Caco-2 (cell line): ENCODE measurements around the gene CYTL1. TPM values are rescaled to one million over a fixed set of nuclear protein-coding genes. Genes with fewer than 3 reads are reported as not detected.

Experiments
- BruUV-seq: library from RNA; stranded (reverse); fragments of 400-500 nt; replicated peaks from 2 replicates; lab custom pipeline; 2021; lab: Mats Ljungman, UMichigan
- CTCF ChIA-PET: fragments of 300-600 bp; sonication (Branson Sonifier 250); formaldehyde crosslinking; loops from one replicate; lab custom pipeline; 2022; ENCODE audit warnings: antibody characterized with exemption; lab: Charles Lee
- POLR2A ChIA-PET: fragments of 300-600 bp; sonication (Branson Sonifier 250); formaldehyde crosslinking; loops from one replicate; lab custom pipeline; 2022; ENCODE audit warnings: antibody characterized with exemption; lab: Charles Lee
- DNase-seq, 2 experiments: peaks; one replicate each; pipeline versions ENCODE4 v3.0.0 to v3.0.0-alpha.2; 2020 to 2022
- H3K27me3 ChIP-seq: replicated peaks from 2 replicates; pipeline ENCODE4 v1.6.0; 2011; ENCODE audit warnings: low read length; ENCODE audit not compliant: control insufficient read depth, insufficient read depth
- H3K36me3 ChIP-seq: 2 replicates; pipeline ENCODE4 v1.5.1; 2011; ENCODE audit warnings: low read length; ENCODE audit not compliant: control insufficient read depth, insufficient read depth
- H3K4me1 ChIP-seq: fragments of 250-450 bp; sonication (Bioruptor Pico); 2 replicates; pipeline ENCODE4 v1.5.1; 2020; ENCODE audit warnings: mild to moderate bottlenecking
- H3K4me3 ChIP-seq: 2 replicates; pipeline ENCODE4 v1.5.1; 2011; ENCODE audit warnings: low read depth, mild to moderate bottlenecking, control low read depth, low read length
- H3K9me3 ChIP-seq: fragments of 250-450 bp; sonication (Bioruptor Pico); 2 replicates; pipeline ENCODE4 v1.5.1; 2020; ENCODE audit warnings: mild to moderate bottlenecking, moderate library complexity
- H3K27ac Mint-ChIP-seq: one replicate; pipeline ENCODE4 v1.8.0; 2022; ENCODE audit warnings: mixed read lengths; ENCODE audit not compliant: unreplicated experiment
- H3K27me3 Mint-ChIP-seq: one replicate; pipeline ENCODE4 v1.8.0; 2022; ENCODE audit warnings: mixed read lengths; ENCODE audit not compliant: insufficient read depth, unreplicated experiment
- H3K36me3 Mint-ChIP-seq: one replicate; pipeline ENCODE4 v1.8.0; 2022; ENCODE audit warnings: mild to moderate bottlenecking, mixed read lengths; ENCODE audit not compliant: insufficient read depth, unreplicated experiment
- H3K4me1 Mint-ChIP-seq: one replicate; pipeline ENCODE4 v1.8.0; 2022; ENCODE audit warnings: low read depth, mixed read lengths; ENCODE audit not compliant: unreplicated experiment
- H3K4me3 Mint-ChIP-seq: one replicate; pipeline ENCODE4 v1.8.0; 2022; ENCODE audit warnings: mild to moderate bottlenecking, moderate library complexity, mixed read lengths; ENCODE audit not compliant: unreplicated experiment
- H3K9me3 Mint-ChIP-seq: one replicate; pipeline ENCODE4 v1.8.0; 2022; ENCODE audit warnings: mixed read lengths; ENCODE audit not compliant: unreplicated experiment
- CTCF ChIP-seq, 2 experiments: fragments of 200-600 bp in 1 of 2; IDR thresholded peaks; 1 replicate in 1 of 2; 2 replicates in 1 of 2; pipeline versions ENCODE4 v1.5.1 to v1.8.0; 2011 to 2022; ENCODE audit warnings: antibody characterized with exemption in 1 of 2, control low read depth in 1 of 2, inconsistent platforms in 1 of 2, low read depth in 1 of 2, low read length in 1 of 2, mild to moderate bottlenecking in 1 of 2, moderate library complexity in 1 of 2; ENCODE audit not compliant: insufficient read depth in 1 of 2, severe bottlenecking in 1 of 2, unreplicated experiment in 1 of 2
- intact Hi-C: fragments of 100-400 bp; cut with micrococcal nuclease; formaldehyde crosslinking; loops from one replicate; pipeline ENCODE4 v1.10.0; 2022; ENCODE audit not compliant: unreplicated experiment
- total RNA-seq: library from RNA; stranded (reverse); gene quantifications from 2 replicates; pipeline ENCODE4 v1.2.3, GENCODE V29; 2022

The CYTL1 gene
- total RNA-seq, 1 experiment from 2014 or later: not detected

- intact Hi-C loops: no loop called here
- Mint-ChIP-seq H3K27ac (no peak overlapping the region), H3K9me3 (peaks cover 25% of the 10 kb centered on the region), H3K27me3 (no peaks in the 10 kb centered on the region), H3K4me1 (no peaks in the 10 kb centered on the region), H3K36me3 (no peaks in the 10 kb centered on the region), H3K4me3 (no peak overlapping the region)
- Histone ChIP-seq H3K27me3 (no peaks in the 10 kb centered on the region), H3K4me1 (no peaks in the 10 kb centered on the region), H3K9me3 (peaks cover 14% of the 10 kb centered on the region), H3K36me3 (no peaks in the 10 kb centered on the region), H3K4me3 (no peak overlapping the region)
- no peak for DNase-seq
- BruUV-seq: no TSS peak
- ChIA-PET CTCF (no interaction called here), POLR2A (no interaction called here)
- TF ChIP-seq CTCF (IDR thresholded peaks at IDR 0.05; ENCODE audit: insufficient read depth in 1 of 2, low read depth in 1 of 2, low read length in 1 of 2, severe bottlenecking in 1 of 2, unreplicated experiment in 1 of 2): no peak
These were observed 47.5 kb downstream of the CYTL1 start for GRCh38 chr4:4971796-4972195.

DNA sequence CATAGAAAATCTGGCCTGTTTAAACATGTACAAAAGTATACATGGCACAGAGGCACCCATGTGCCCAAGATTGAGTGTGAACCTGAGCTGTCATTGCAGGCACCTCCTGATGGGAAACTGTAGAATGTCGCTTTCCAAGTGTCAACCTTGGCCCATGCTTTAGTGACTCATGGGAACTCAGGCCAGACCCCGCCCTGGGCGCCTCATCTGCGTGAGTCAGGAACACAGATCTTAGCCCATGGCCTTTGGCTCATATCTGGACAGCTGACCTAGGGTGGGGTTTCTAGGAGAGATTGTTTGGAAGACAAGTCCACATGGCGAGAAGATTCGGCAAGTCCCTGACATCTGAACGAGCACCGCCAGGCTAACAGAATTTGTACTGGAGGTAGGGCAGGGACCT lies 50.0 kb downstream of the CYTL1 start:
- Mint-ChIP-seq H3K27ac (no peak overlapping the region), H3K4me3 (no peak overlapping the region), H3K36me3 (no peaks in the 10 kb centered on the region), H3K9me3 (peaks cover 20% of the 10 kb centered on the region), H3K4me1 (no peaks in the 10 kb centered on the region), H3K27me3 (no peaks in the 10 kb centered on the region)
- CTCF ChIA-PET: no interaction called here
- intact Hi-C loops: no loop called here
- no TSS peak for BruUV-seq
- no peak for TF ChIP-seq CTCF (IDR thresholded peaks at IDR 0.05; ENCODE audit: insufficient read depth in 1 of 2, low read depth in 1 of 2, low read length in 1 of 2, severe bottlenecking in 1 of 2, unreplicated experiment in 1 of 2)
- Histone ChIP-seq H3K9me3 (no peaks in the 10 kb centered on the region; the same call in 1 of the 2 replicates), H3K27me3 (no peaks in the 10 kb centered on the region), H3K4me3 (no peak overlapping the region), H3K4me1 (no peaks in the 10 kb centered on the region), H3K36me3 (no peaks in the 10 kb centered on the region)
- POLR2A ChIA-PET: no interaction called here
- no peak for DNase-seq

GRCh38 chr4:4968161-4968725 lies 51.0 kb downstream of the CYTL1 start:
- no peaks in the 10 kb centered on the region for H3K36me3 ChIP-seq
- H3K4me1 ChIP-seq: no peaks in the 10 kb centered on the region
- ChIA-PET CTCF (no interaction called here), POLR2A (no interaction called here)
- no TSS peak for BruUV-seq
- DNase-seq: no peak
- H3K4me3 Mint-ChIP-seq: no peak overlapping the region
- H3K9me3 Mint-ChIP-seq: peaks cover 20% of the 10 kb centered on the region
- H3K4me1 Mint-ChIP-seq: no peaks in the 10 kb centered on the region
- H3K27me3 Mint-ChIP-seq: no peaks in the 10 kb centered on the region
- no peaks in the 10 kb centered on the region for H3K9me3 ChIP-seq
- intact Hi-C loops: no loop called here
- no peaks in the 10 kb centered on the region for H3K27me3 ChIP-seq
- H3K4me3 ChIP-seq: no peak overlapping the region
- no peak for TF ChIP-seq CTCF (IDR thresholded peaks at IDR 0.05; ENCODE audit: insufficient read depth in 1 of 2, low read depth in 1 of 2, low read length in 1 of 2, severe bottlenecking in 1 of 2, unreplicated experiment in 1 of 2)
- no peak overlapping the region for H3K27ac Mint-ChIP-seq
- no peaks in the 10 kb centered on the region for H3K36me3 Mint-ChIP-seq

Other genes starting within 250 kb of the CYTL1 start
- gene MSX1, start 159.8 kb downstream of the CYTL1 start, total RNA-seq: 30.0 and 35.1 TPM in 2 replicates
- 8.8 and 11.2 TPM in 2 replicates for gene STK32B, start 32.0 kb upstream of the CYTL1 start, total RNA-seq